ENCODE data around the gene MIXL1.
A peak's percentile ranks its signal among the peaks of the same experiment; 100 is the strongest.
"Not testable (repeated sequence)": the region's sequence is repeated elsewhere in the genome, so short reads cannot be mapped to it uniquely, and the experiment has no call there.

Gene MIXL1

DNA sequence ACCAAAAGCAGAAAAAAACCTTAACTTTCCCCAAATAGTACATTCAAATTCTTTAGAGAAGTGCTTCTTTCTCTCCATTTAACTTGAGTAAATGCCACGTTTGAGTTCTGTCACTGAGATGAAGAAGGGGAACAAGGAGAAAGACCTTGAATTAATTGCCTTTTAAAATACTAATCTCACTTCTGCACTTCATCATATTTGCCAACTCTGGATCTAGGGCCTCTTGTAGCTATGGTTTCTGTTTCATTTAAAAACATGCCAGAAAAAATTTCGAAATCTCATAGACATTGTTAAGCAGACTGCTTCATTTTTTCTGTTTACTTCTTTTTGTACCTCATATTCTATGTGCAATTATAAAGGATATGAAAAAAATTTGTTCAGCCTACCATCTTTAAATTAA lies 24.6 kb downstream of the MIXL1 start:
- ATAC-seq, result no peak

DNA sequence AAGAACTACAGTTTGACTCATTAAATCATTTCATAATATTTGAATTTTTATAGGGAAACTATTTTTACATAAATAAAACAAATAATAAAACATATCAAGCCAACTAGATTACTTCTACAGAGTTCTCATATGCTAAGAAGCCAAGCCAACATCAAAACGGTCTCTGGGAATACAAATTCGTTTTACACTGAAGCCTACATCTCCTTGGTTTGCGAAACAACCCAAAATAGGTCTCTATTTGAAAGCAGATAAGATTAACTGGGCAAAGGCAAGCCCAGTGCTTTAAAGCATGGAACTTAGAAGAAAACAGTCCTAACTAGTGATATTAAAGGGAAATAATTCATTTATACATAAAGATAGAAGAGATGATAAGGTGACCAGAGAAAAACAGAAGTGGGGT lies 25.3 kb downstream of the MIXL1 start:
- no peaks in the 10 kb centered on the region for H3K4me1 Mint-ChIP-seq
- H3K27me3 Mint-ChIP-seq, result no peaks in the 10 kb centered on the region
- H3K27ac Mint-ChIP-seq, result no peak overlapping the region
- H3K4me3 Mint-ChIP-seq, result no peak overlapping the region
- no peak for ATAC-seq
- no peak for DNase-seq
- no peaks in the 10 kb centered on the region for H3K9me3 Mint-ChIP-seq

More for the DNA sequence above, 24.6 kb downstream of the MIXL1 start:
- Mint-ChIP-seq H3K4me3 (no peak overlapping the region), H3K27me3 (no peaks in the 10 kb centered on the region), H3K27ac (no peak overlapping the region), H3K4me1 (no peaks in the 10 kb centered on the region), H3K9me3 (no peaks in the 10 kb centered on the region)
- no peak for DNase-seq

DNA sequence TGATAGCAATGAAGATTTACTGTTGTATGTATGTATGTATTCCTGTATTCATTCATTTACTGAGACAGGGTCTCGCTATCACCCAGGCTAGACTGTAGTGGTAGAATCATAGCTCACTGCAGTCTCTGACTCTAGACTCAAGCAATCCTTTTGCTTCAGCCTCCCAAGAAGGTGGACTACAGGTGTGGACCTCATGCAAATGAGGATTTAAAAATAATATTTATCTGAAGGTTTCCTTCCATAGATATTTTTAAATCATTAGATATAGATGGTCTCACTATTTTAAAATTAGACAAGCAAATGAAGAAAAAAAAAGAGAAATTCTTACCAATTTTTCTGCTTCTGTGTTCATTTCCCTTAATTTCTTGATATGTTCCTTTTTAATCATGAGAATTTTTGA lies 27.0 kb downstream of the MIXL1 start:
- Mint-ChIP-seq H3K4me1 (no peaks in the 10 kb centered on the region), H3K27me3 (no peaks in the 10 kb centered on the region), H3K27ac (no peak overlapping the region), H3K4me3 (no peak overlapping the region), H3K9me3 (no peaks in the 10 kb centered on the region)
- ATAC-seq (no peak), DNase-seq (no peak)

GRCh38 chr1:226252841-226253240 lies 29.4 kb downstream of the MIXL1 start:
- ATAC-seq, DNase-seq, H3K27me3 Mint-ChIP-seq, H3K9me3 Mint-ChIP-seq, H3K27ac Mint-ChIP-seq, H3K4me1 Mint-ChIP-seq, H3K4me3 Mint-ChIP-seq: not testable (repeated sequence)

GRCh38 chr1:226253933-226254332 lies 30.5 kb downstream of the MIXL1 start:
- ATAC-seq (no peak), DNase-seq (no peak)
- no peak overlapping the region for H3K4me3 Mint-ChIP-seq
- H3K27ac Mint-ChIP-seq, result no peak overlapping the region
- H3K27me3 Mint-ChIP-seq, result no peaks in the 10 kb centered on the region
- no peaks in the 10 kb centered on the region for H3K4me1 Mint-ChIP-seq
- H3K9me3 Mint-ChIP-seq, result no peaks in the 10 kb centered on the region

- Mint-ChIP-seq H3K4me1 (no peaks in the 10 kb centered on the region), H3K9me3 (no peaks in the 10 kb centered on the region), H3K27ac (no peak overlapping the region), H3K27me3 (no peaks in the 10 kb centered on the region), H3K4me3 (no peak overlapping the region)
- ATAC-seq, result no peak
- no peak for DNase-seq
Observed at GRCh38 chr1:226255380-226255779, 31.9 kb downstream of the MIXL1 start.

- no peak for DNase-seq
- Mint-ChIP-seq H3K4me1 (no peaks in the 10 kb centered on the region), H3K27ac (no peak overlapping the region), H3K27me3 (no peaks in the 10 kb centered on the region), H3K4me3 (no peak overlapping the region), H3K9me3 (peaks cover 11 to 13% of the 10 kb centered on the region in 2 donors)
- no peak for ATAC-seq
Observed at GRCh38 chr1:226261818-226262217, 38.4 kb downstream of the MIXL1 start.

DNA sequence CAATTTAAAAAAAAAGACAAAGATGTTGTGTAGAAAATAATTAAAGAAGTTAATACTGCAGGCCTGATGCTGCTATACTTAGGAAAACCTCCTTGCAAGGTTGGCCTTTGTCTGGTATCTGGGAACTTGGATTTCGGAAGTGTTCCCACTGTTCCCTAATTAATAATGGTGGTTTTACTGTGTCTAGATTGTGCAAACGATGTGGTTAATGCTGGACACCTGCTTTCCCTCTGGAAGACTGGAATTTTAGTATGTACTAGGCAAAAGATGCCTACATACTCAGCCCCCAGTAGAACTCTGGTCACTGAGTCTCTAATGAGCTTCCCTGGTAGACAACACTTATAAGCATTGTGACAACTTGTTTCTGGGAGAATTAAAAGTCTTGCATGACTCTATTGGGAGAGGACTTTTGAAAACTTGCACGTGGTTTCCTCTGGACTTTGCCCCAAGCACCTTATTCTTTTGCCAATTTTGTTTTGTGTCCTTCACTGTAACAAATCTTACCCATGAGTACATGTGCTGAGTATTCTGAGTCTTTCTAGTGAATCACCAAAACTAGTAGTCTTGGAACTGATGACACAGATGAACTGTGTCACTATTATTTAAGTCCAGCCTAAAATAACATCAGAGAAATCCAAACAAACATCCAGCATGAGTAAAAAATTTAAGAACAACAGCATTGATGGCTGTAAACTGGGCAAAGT lies 45.1 kb downstream of the MIXL1 start:
- Mint-ChIP-seq H3K27me3 (no peaks in the 10 kb centered on the region), H3K4me1 (no peaks in the 10 kb centered on the region), H3K27ac (no peak overlapping the region), H3K4me3 (no peak overlapping the region), H3K9me3 (no peaks in the 10 kb centered on the region)
- DNase-seq (no peak), ATAC-seq (no peak)

- H3K27me3 Mint-ChIP-seq, H3K9me3 Mint-ChIP-seq, H3K4me3 Mint-ChIP-seq, H3K4me1 Mint-ChIP-seq, DNase-seq, ATAC-seq: not testable (repeated sequence)
- peak overlapping the region in 1 of 2 donors; percentile 12 for H3K27ac Mint-ChIP-seq
Observed at GRCh38 chr1:226272233-226272902, 48.9 kb downstream of the MIXL1 start.

- H3K9me3 Mint-ChIP-seq, result no peaks in the 10 kb centered on the region
- H3K4me1 Mint-ChIP-seq, result no peaks in the 10 kb centered on the region
- H3K27ac Mint-ChIP-seq, result no peak overlapping the region
- no peaks in the 10 kb centered on the region for H3K27me3 Mint-ChIP-seq
- no peak for ATAC-seq
- H3K4me3 Mint-ChIP-seq, result no peak overlapping the region
- no peak for DNase-seq
Observed at GRCh38 chr1:226274138-226274537, 50.7 kb downstream of the MIXL1 start.

DNA sequence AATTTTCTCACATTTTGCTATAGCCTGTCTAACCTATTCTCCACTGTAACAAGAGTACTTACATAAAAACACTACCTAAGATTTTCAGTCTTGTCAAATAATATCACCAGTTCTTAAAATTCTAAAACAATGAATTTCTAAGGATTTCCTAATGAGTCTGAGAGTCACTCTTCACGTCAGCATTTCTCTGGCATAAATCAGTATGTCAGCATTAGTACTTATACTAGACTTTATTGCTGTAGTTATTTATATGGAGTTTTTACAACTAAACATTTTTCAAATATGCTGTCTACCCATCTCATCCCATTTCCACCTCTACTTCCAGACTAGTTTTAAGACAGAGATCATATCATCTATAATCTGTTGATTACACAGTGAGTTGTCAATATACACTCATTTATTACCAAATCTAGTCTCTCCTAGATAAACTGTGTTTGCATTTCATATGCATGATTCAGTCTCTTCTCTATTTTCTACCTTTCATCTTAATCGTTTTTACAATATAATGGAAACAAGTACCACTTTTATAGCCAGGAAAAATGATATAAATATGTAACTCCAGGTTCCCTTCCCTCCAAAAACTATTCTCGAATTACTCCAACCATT lies 52.7 kb downstream of the MIXL1 start:
- DNase-seq, result no peak
- H3K9me3 Mint-ChIP-seq, result no peaks in the 10 kb centered on the region
- H3K4me1 Mint-ChIP-seq, result no peaks in the 10 kb centered on the region
- ATAC-seq, result no peak
- H3K27me3 Mint-ChIP-seq, result no peaks in the 10 kb centered on the region
- H3K4me3 Mint-ChIP-seq, result no peak overlapping the region
- no peak overlapping the region for H3K27ac Mint-ChIP-seq

All from stimulated activated naive CD8-positive, alpha-beta T cell treated with anti-CD3 and anti-CD28 coated beads, Interleukin-15, amount 100 ng/mL, for 72 hours (primary cell).